Panc1 (cell line): ENCODE measurements around the gene MAP7. TPM values are rescaled to one million over a fixed set of nuclear protein-coding genes. Genes with fewer than 3 reads are reported as not detected.

Experiments
- ATAC-seq: fragments of 200-7000 bp; cut with Tn5 transposase; 2 replicates; pipeline ENCODE4 v1.9.1; 2020; ENCODE audit warnings: mild to moderate bottlenecking, moderate library complexity
- BruUV-seq: library from RNA; stranded (reverse); fragments of 400-500 nt; replicated peaks from 2 replicates; lab custom pipeline; 2021; lab: Mats Ljungman, UMichigan
- CTCF ChIA-PET: fragments of 300-600 bp; sonication (Branson Sonifier 250); formaldehyde crosslinking; loops from one replicate; lab custom pipeline; 2022; ENCODE audit warnings: antibody characterized with exemption; lab: Charles Lee
- POLR2A ChIA-PET: fragments of 300-600 bp; sonication (Branson Sonifier 250); formaldehyde crosslinking; loops from one replicate; lab custom pipeline; 2022; ENCODE audit warnings: antibody characterized with exemption; lab: Charles Lee
- DNase-seq: peaks from one replicate; pipeline ENCODE4 v3.0.0-alpha.2; 2010; ENCODE audit warnings: low read depth, low spot score
- H3K27ac ChIP-seq: 2 replicates; pipeline ENCODE4 v1.5.1; 2011; ENCODE audit warnings: mild to moderate bottlenecking, low read length, inconsistent platforms
- H3K27me3 ChIP-seq: fragments of 200-500 bp; sonication (Bioruptor generic); 2 replicates; pipeline ENCODE4 v1.6.0; 2014; ENCODE audit warnings: low read length, inconsistent platforms; ENCODE audit not compliant: control insufficient read depth, insufficient read depth
- H3K36me3 ChIP-seq: fragments of 200-500 bp; sonication (Bioruptor generic); 2 replicates; pipeline ENCODE4 v1.5.1; 2014; ENCODE audit warnings: inconsistent platforms, mild to moderate bottlenecking, low read length, moderate library complexity; ENCODE audit not compliant: control insufficient read depth, insufficient read depth
- H3K4me1 ChIP-seq: 2 replicates; pipeline ENCODE4 v1.5.1; 2011; ENCODE audit warnings: inconsistent platforms, mild to moderate bottlenecking, low read length, moderate library complexity; ENCODE audit not compliant: control insufficient read depth, insufficient read depth
- H3K4me3 ChIP-seq, 2 experiments: 2 replicates each; pipeline ENCODE4 v1.5.1; 2011 to 2012; ENCODE audit warnings: low read depth in 2 of 2, low read length in 2 of 2, mild to moderate bottlenecking in 2 of 2, inconsistent platforms in 1 of 2, moderate library complexity in 1 of 2
- H3K9me3 ChIP-seq: fragments of 200-500 bp; sonication (Bioruptor generic); 2 replicates; pipeline ENCODE4 v1.5.1; 2014; ENCODE audit warnings: low read depth, mild to moderate bottlenecking, inconsistent platforms, low read length, moderate library complexity; ENCODE audit not compliant: control insufficient read depth, insufficient read depth
- CTCF ChIP-seq: fragments of 450-650 bp; IDR thresholded peaks from 2 replicates; pipeline ENCODE4 v1.5.1; 2017; ENCODE audit warnings: mild to moderate bottlenecking
- POLR2AphosphoS5 ChIP-seq: IDR thresholded peaks from 2 replicates; pipeline ENCODE4 v1.6.1; 2012; ENCODE audit warnings: mild to moderate bottlenecking, low read depth, low read length, moderate library complexity
- REST ChIP-seq, 2 experiments: IDR thresholded peaks; 2 replicates each; pipeline ENCODE4 v1.6.1; 2011 to 2012; ENCODE audit warnings: low read depth in 2 of 2, control low read depth in 1 of 2, low read length in 1 of 2, mild to moderate bottlenecking in 1 of 2, moderate library complexity in 1 of 2; ENCODE audit not compliant: insufficient read depth in 1 of 2
- SIN3A ChIP-seq: IDR thresholded peaks from 2 replicates; pipeline ENCODE4 v1.6.1; 2012; ENCODE audit warnings: low read depth, mild to moderate bottlenecking, low read length, moderate library complexity, borderline replicate concordance; ENCODE audit not compliant: insufficient read depth
- TCF7L2 ChIP-seq: IDR thresholded peaks from 2 replicates; pipeline ENCODE4 v1.6.1; 2011; ENCODE audit warnings: mild to moderate bottlenecking, low read depth, low read length, inconsistent platforms
- in situ Hi-C: cut with HindIII; loops from 2 replicates; pipeline ENCODE4 v1.10.0; 2016; ENCODE audit warnings: low sequenced_read_pairs, low pct_unique_long_range_greater_than_20kb
- intact Hi-C: fragments of 100-400 bp; cut with micrococcal nuclease; formaldehyde crosslinking; loops from one replicate; pipeline ENCODE4 v1.10.0; 2022; ENCODE audit not compliant: unreplicated experiment
- total RNA-seq: library from RNA; stranded (reverse); gene quantifications from one replicate; pipeline ENCODE4 v1.2.1, GENCODE V29; 2021; ENCODE audit not compliant: unreplicated experiment

Gene MAP7
- total RNA-seq, 1 experiment from 2014 or later = 1.8 TPM

GRCh38 chr6:136318676-136319075 lies 231.5 kb downstream of the MAP7 start:
- Histone ChIP-seq H3K9me3 (no peaks in the 10 kb centered on the region), H3K36me3 (no peaks in the 10 kb centered on the region), H3K27me3 (peaks cover 3% of the 10 kb centered on the region; the same call in 1 of the 2 replicates), H3K27ac (no peak overlapping the region), H3K4me3 (no peak overlapping the region), H3K4me1 (no peaks in the 10 kb centered on the region)
- ChIA-PET POLR2A (no interaction called here), CTCF (no interaction called here)
- no TSS peak for BruUV-seq
- no peak for ATAC-seq
- DNase-seq = no peak
- TF ChIP-seq POLR2AphosphoS5 = no peak
- TF ChIP-seq REST (IDR thresholded peaks at IDR 0.05; ENCODE audit: insufficient read depth in 1 of 2, low read depth in 2 of 2, low read length in 1 of 2) = no peak
- no peak for TF ChIP-seq TCF7L2
- no peak for TF ChIP-seq CTCF
- no peak for TF ChIP-seq SIN3A
- in situ Hi-C loops = no loop called here
- intact Hi-C loops = loop anchor here (5.0 kb wide), 1 partner anchor 66 kb away; the partner anchor contains the start of gene MTFR2

GRCh38 chr6:136317971-136318370 lies 232.3 kb downstream of the MAP7 start:
- CTCF ChIA-PET = interaction anchor here (0.7 kb wide), 2 partner anchors 182 to 878 kb away, joined by 3 to 4 read pairs; no protein-coding TSS in a partner anchor
- intact Hi-C loops = loop anchor here (5.0 kb wide), 1 partner anchor 66 kb away; the partner anchor contains the start of gene MTFR2

GRCh38 chr6:136317021-136317694 lies 233.1 kb downstream of the MAP7 start:
- H3K36me3 ChIP-seq = no peaks in the 10 kb centered on the region
- in situ Hi-C loops (no loop called here), intact Hi-C loops (loop anchor here (5.0 kb wide), 1 partner anchor 65 kb away; the partner anchor contains the start of gene MTFR2)
- H3K27me3 ChIP-seq = peaks cover 3% of the 10 kb centered on the region; the same call in 1 of the 2 replicates
- CTCF ChIA-PET = interaction anchor here (0.5 to 1.0 kb wide), 3 partner anchors 26 to 65 kb away, joined by 3 read pairs; no protein-coding TSS in a partner anchor
- H3K4me3 ChIP-seq = no peak overlapping the region
- H3K9me3 ChIP-seq = no peaks in the 10 kb centered on the region
- no peak overlapping the region for H3K27ac ChIP-seq
- H3K4me1 ChIP-seq = no peaks in the 10 kb centered on the region
- DNase-seq = peak; percentile 55
- POLR2A ChIA-PET = no interaction called here
- ATAC-seq = peak; percentile 83
- TF ChIP-seq REST (IDR thresholded peaks at IDR 0.05; ENCODE audit: insufficient read depth in 1 of 2, low read depth in 2 of 2, low read length in 1 of 2) (no peak), POLR2AphosphoS5 (no peak), SIN3A (no peak), CTCF (peak; percentile 87), TCF7L2 (no peak)
- no TSS peak for BruUV-seq

More at GRCh38 chr6:136317971-136318370, 232.3 kb downstream of the MAP7 start:
- POLR2A ChIA-PET = no interaction called here
- no TSS peak for BruUV-seq
- H3K27ac ChIP-seq = no peak overlapping the region
- TF ChIP-seq POLR2AphosphoS5 (no peak), TCF7L2 (no peak)
- no peaks in the 10 kb centered on the region for H3K9me3 ChIP-seq
- H3K36me3 ChIP-seq = no peaks in the 10 kb centered on the region
- DNase-seq = no peak
- no peak overlapping the region for H3K4me3 ChIP-seq
- in situ Hi-C loops = no loop called here
- ATAC-seq = no peak
- no peaks in the 10 kb centered on the region for H3K4me1 ChIP-seq
- peaks cover 3% of the 10 kb centered on the region; the same call in 1 of the 2 replicates for H3K27me3 ChIP-seq
